ENCODE results near the gene NFIA. TPM values are rescaled to one million over a fixed set of nuclear protein-coding genes. Genes with fewer than 3 reads are reported as not detected.

NFIA gene
- polyA plus RNA-seq, 10 donors = 28.0 to 37.7 (median 32.4) TPM

- DNase-seq = peak in 1 of 3 donors; percentile 40
Measured at GRCh38 chr1:61482170-61482734, 399.9 kb downstream of the NFIA start.

- no peak for DNase-seq
Measured at GRCh38 chr1:61486783-61487536, 404.6 kb downstream of the NFIA start.

DNA sequence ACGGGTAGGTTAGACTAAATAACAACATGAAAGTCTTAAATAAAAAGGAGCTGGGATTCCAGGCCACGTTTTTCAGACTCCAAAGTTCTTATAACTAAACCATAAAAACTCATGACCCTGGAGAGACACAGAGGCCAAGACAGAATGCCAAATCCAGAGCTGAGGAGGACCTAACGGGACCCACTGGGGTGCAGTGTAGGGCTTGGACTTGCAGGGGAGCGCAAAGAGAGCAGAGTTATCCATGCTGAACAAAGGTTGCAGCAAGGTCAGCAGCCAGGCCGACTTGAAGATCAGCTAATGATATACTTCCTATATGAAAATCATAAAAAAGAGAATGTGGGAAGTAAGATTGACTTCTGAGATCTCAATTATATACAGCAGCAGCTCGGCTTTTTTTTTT, 405.4 kb downstream of the NFIA start:
- DNase-seq = peak in 2 of 3 donors; percentile 37 to 82

DNA sequence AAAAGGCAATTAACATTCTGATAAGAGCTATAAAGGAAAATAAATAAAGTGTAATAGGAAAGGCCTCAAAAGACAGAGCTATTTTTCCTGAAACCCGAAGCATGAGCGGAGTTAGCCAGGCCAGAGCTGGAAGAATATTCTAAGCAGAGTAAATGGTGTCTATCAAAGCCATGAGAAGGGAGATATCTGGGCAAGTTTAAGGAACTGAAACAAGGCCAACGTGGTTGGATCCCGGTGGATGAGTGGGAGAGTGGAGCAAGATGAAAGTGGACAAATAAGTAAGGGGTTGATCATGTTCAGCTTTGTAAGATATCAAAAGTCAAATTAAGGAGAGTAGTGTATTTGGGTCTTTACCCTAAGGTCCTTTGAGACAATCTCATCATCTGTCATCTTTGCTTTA, 408.6 kb downstream of the NFIA start:
- peak in 1 of 3 donors; percentile 31 for DNase-seq

- peak in 2 of 3 donors; percentile 30 to 58 for DNase-seq
Measured at GRCh38 chr1:61491497-61491896, 409.1 kb downstream of the NFIA start.

DNA sequence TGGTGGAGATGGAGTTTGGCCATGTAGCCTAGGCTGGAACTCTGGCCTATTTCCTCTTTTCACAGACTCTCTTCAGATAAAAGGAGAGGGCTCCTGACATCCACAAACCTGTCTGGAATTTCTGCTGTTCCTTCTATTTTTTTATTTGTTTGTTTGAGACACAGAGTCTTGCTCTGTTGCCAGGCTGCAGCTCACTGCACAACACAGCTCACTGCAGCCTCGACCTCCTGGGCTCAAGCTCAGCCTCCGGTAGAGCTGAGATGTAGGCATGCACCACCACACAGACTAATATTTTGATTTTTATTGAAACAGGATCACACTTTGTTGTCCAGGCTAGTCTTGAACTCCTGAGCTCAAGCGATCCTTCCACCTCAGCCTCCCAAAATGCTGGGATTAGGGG, 411.6 kb downstream of the NFIA start:
- no peak for DNase-seq

DNA sequence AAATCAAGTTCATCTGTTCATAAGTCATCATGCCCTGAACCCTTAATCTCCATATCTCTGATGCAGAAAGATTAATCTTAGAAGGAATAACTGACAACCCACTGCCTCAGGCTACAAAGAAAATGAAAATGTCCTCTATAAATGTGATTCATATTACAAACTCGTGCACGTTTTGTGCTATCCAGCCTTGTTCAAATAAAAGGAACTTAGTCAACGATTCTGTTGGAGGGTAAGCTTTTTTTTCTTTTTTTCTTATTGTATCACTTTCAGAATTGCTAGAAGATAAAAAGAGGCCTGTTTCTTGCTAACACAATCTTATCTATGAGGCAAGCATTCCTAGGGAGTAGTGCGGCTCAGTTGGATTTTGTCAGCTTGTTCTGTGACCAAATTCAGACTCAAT, 414.1 kb downstream of the NFIA start:
- DNase-seq = peak in 1 of 3 donors; percentile 30

- no peak for DNase-seq
Measured at GRCh38 chr1:61497013-61497412, 414.7 kb downstream of the NFIA start.

- DNase-seq = no peak
Measured at GRCh38 chr1:61498342-61498741, 416.0 kb downstream of the NFIA start.

- peak in 1 of 3 donors; percentile 47 for DNase-seq
Measured at GRCh38 chr1:61501971-61502916, 419.9 kb downstream of the NFIA start.

DNA sequence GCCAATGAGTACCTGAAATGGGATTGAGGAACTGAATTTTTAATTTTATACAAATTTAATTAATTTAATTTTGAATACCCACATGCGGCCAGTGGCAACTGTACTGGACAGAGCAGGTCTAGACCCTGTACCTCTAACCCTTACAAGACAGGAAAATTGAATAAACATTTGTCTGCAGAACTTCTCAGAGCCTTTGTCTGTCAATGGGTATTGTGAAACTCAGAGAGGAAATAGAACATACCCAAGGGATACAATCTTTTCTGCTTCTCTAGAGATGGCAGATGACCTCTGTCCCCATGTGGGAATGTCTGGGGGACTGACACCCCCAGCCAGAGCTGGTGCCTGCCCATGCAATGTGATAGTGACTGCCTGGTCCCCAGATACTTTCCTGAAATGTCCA, 421.9 kb downstream of the NFIA start:
- DNase-seq = no peak

DNA sequence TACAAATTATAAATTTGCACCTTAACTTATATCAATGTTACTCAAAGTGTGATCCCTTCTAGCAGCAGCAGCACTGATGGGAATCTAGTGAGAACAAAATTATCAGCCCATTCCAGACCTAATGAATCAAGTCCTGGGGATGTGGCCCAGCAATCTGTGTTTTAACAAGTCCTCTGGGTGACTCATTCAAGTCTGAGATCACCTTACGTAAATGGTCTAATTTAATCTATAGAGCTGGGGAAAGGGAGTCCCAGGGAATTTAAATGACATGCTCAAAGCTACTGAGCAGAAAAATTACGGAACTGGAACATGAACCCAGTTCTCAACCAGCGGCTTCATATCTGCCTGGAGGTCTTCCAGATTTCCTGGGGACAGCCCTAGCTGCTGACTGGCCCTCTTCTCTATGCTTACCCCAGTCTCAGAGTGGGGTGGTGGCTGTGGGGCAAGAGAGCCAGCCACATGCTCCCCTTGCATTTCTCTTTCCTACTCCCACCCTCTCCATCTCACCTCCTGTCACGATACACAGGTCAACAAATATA, 422.6 kb downstream of the NFIA start:
- DNase-seq = peak in 1 of 3 donors; percentile 18

DNA sequence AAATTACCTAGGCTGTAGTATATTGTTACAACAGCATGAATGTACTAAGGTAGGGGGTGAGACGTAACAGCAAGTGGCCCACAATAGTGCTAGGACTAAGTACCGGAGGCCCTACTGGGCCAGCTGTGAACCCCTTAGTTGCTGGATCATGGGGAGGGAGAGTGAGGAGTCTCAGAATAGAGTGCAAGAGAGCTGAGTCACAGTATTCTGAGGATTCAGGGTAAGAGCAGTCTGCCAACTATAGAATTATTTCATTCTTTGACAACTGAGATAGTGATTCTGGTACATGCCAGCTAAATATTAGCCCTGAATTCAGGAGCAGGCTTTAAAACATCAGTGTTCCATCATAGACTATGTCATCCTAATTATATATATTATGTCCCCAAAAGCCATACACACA, 423.9 kb downstream of the NFIA start:
- no peak for DNase-seq

DNA sequence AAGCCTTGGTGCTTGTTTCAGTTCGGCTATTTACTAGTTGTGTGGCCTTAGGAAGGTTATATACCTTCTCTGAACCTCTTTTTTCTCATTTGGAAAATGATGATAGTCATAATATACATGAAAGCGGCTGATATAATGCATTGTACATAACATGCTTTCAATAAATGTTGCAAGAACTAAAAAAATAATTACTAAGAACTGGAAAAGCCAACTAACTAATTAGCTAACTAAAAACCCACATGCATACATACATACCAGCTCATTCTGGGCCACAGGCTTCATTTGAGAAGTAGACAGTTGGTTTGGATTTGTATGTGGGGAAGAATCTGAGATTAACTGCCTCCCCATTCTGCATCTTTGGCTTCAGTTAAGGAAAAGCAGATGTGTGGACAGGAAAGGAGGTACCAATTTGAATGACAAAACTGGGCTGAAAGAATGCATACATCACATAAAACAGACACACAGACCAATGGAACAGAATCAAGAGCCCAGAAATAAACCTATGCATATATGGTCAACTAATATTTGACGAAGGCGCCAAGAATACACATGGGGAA, 424.7 kb downstream of the NFIA start:
- no peak for DNase-seq

All from muscle of back (tissue), 11 donors.